HG03378 (cell line): ENCODE results near the gene MEIS1.

Source experiments
- ATAC-seq: cut with Tn5 transposase; IDR thresholded peaks from one replicate; pipeline ENCODE4 v1.9.1; 2021; ENCODE audit warnings: mild to moderate bottlenecking, moderate library complexity; ENCODE audit not compliant: unreplicated experiment

MEIS1 gene

GRCh38 chr2:66431274-66431642, 3.7 kb upstream of the MEIS1 start:
- ATAC-seq = no peak

GRCh38 chr2:66431846-66432587, 2.9 kb upstream of the MEIS1 start:
- ATAC-seq = no peak

GRCh38 chr2:66432801-66433694, 1.9 kb upstream of the MEIS1 start:
- ATAC-seq = no peak

- no peak for ATAC-seq
Measured at GRCh38 chr2:66433695-66433944, 1.3 kb upstream of the MEIS1 start.

- no peak for ATAC-seq
Measured at GRCh38 chr2:66433945-66434678, 813 bp upstream of the MEIS1 start.

GRCh38 chr2:66435549-66435875, 587 bp downstream of the MEIS1 start:
- no peak for ATAC-seq

- ATAC-seq = no peak
Measured at GRCh38 chr2:66435963-66436362, 1.0 kb downstream of the MEIS1 start.

- no peak for ATAC-seq
Measured at GRCh38 chr2:66436581-66437001, 1.7 kb downstream of the MEIS1 start.

- ATAC-seq = no peak
Measured at GRCh38 chr2:66437109-66437690, 2.3 kb downstream of the MEIS1 start.

GRCh38 chr2:66437691-66438497, 3.0 kb downstream of the MEIS1 start:
- ATAC-seq = no peak

- no peak for ATAC-seq
Measured at GRCh38 chr2:66438498-66438833, 3.5 kb downstream of the MEIS1 start.

- no peak for ATAC-seq
Measured at GRCh38 chr2:66438891-66439811, 4.2 kb downstream of the MEIS1 start.

GRCh38 chr2:66439812-66440542, 5.1 kb downstream of the MEIS1 start:
- no peak for ATAC-seq

GRCh38 chr2:66440708-66441497, 6.0 kb downstream of the MEIS1 start:
- ATAC-seq = no peak

GRCh38 chr2:66441581-66442320, 6.8 kb downstream of the MEIS1 start:
- no peak for ATAC-seq

GRCh38 chr2:66442516-66443185, 7.7 kb downstream of the MEIS1 start:
- ATAC-seq = no peak
